Vagina (tissue), 2 donors: ENCODE results near the gene MEF2A.

Source experiments
- POLR2A ChIP-seq, 2 donors: fragments of 450-650 bp; IDR thresholded peaks; one replicate each; pipeline ENCODE4 v1.6.1; 2017; ENCODE audit warnings: antibody characterized with exemption in 2 of 2, mild to moderate bottlenecking in 2 of 2, moderate library complexity in 2 of 2
- POLR2AphosphoS5 ChIP-seq, 2 donors: sonication (generic); formaldehyde crosslinking; IDR thresholded peaks; one replicate each; pipeline ENCODE4 v1.9.0; 2017; ENCODE audit warnings: antibody characterized with exemption in 2 of 2, mild to moderate bottlenecking in 2 of 2, low read depth in 1 of 2; ENCODE audit not compliant: insufficient read depth in 1 of 2
- TF ChIP-seq, protein P1 (sequence below), 3 experiments: fragments of 450-650 bp in 2 of 3; fragments of 200-600 bp in 1 of 3; sonication (generic) in 1 of 3; IDR thresholded peaks; one replicate each; pipeline ENCODE4 v1.5.1; 2017 to 2019; ENCODE audit warnings: antibody characterized with exemption in 3 of 3, mild to moderate bottlenecking in 2 of 3, moderate library complexity in 2 of 3

DNA sequence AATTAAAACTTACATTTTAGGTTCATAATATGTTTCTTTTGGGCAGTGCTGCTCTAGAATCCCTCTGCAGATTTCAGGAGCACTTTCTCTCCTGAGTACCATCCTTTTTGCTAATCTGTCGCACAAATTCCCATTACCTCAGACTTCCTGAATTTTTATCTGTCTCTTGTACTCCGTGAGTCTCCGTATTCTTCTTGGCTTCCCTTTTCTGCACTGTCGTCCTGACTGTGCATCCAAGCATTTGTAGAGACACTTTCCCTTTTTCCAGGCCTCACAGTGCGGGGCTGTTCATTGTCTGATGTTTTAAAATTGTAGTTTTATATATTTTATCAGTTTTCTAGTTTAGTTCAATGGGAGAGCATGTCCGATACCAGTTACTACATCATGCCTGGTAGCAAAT, 27.3 kb downstream of the MEF2A start:
- TF ChIP-seq POLR2A (IDR thresholded peaks at IDR 0.05): no peak
- TF ChIP-seq, protein P1, sequence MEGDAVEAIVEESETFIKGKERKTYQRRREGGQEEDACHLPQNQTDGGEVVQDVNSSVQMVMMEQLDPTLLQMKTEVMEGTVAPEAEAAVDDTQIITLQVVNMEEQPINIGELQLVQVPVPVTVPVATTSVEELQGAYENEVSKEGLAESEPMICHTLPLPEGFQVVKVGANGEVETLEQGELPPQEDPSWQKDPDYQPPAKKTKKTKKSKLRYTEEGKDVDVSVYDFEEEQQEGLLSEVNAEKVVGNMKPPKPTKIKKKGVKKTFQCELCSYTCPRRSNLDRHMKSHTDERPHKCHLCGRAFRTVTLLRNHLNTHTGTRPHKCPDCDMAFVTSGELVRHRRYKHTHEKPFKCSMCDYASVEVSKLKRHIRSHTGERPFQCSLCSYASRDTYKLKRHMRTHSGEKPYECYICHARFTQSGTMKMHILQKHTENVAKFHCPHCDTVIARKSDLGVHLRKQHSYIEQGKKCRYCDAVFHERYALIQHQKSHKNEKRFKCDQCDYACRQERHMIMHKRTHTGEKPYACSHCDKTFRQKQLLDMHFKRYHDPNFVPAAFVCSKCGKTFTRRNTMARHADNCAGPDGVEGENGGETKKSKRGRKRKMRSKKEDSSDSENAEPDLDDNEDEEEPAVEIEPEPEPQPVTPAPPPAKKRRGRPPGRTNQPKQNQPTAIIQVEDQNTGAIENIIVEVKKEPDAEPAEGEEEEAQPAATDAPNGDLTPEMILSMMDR (IDR thresholded peaks at IDR 0.05): no peak
- no peak for TF ChIP-seq POLR2AphosphoS5 (IDR thresholded peaks at IDR 0.05; ENCODE audit: insufficient read depth in 1 of 2, low read depth in 1 of 2)
